Mucosa of descending colon (tissue), 3 donors: ENCODE results near the gene STAB1. TPM values are rescaled to one million over a fixed set of nuclear protein-coding genes. Genes with fewer than 3 reads are reported as not detected.

Experiments
- ATAC-seq: fragments of 200-7000 bp; cut with Tn5 transposase; one replicate; pipeline ENCODE4 v1.9.1; 2020; ENCODE audit warnings: mild to moderate bottlenecking, moderate library complexity
- DNase-seq, 3 donors: peaks; one replicate each; pipeline ENCODE4 v3.0.0-alpha.2; 2020
- H3K36me3 ChIP-seq: fragments of 200-600 bp; one replicate; pipeline ENCODE4 v1.8.0; 2021; ENCODE audit warnings: low read depth, mild to moderate bottlenecking
- H3K4me1 ChIP-seq: fragments of 200-600 bp; one replicate; pipeline ENCODE4 v1.8.0; 2021; ENCODE audit warnings: low read depth, mild to moderate bottlenecking
- H3K4me3 ChIP-seq: fragments of 200-600 bp; one replicate; pipeline ENCODE4 v1.8.0; 2021; ENCODE audit warnings: mild to moderate bottlenecking
- H3K9me3 ChIP-seq: fragments of 200-600 bp; one replicate; pipeline ENCODE4 v1.8.0; 2021; ENCODE audit warnings: mild to moderate bottlenecking
- CTCF ChIP-seq: fragments of 200-600 bp; IDR thresholded peaks from one replicate; pipeline ENCODE4 v1.8.0; 2022; ENCODE audit warnings: antibody characterized with exemption, mild to moderate bottlenecking
- intact Hi-C, 2 donors: fragments of 100-400 bp; cut with DNase I in 1 of 2; cut with micrococcal nuclease in 1 of 2; formaldehyde crosslinking; loops; one replicate each; pipeline versions ENCODE4 v1.11.0 to v1.11.1; 2022; cut with DNase I, micrococcal nuclease
- total RNA-seq, 3 donors: library from RNA; stranded (reverse); fragmentation: NEBNext Ultra II Directional in 2 of 3; extraction: Animal tissue kit (Norgen Biotek cat#: 25700) in 2 of 3; gene quantifications; one replicate each; pipeline versions ENCODE4 v1.2.1 to v1.2.4, GENCODE V29; 2021 to 2023
- donor health status: DM: no; HTN: no; CAD: no; lungs with moderate emphysema.
- donor health status: DM: no; HTN: no; CAD: no.
- donor health status: DM: no; HTN: yes; CAD: no.

Gene STAB1
- total RNA-seq, 3 donors from 2014 or later: 51.7 to 187 (median 145) TPM

DNA sequence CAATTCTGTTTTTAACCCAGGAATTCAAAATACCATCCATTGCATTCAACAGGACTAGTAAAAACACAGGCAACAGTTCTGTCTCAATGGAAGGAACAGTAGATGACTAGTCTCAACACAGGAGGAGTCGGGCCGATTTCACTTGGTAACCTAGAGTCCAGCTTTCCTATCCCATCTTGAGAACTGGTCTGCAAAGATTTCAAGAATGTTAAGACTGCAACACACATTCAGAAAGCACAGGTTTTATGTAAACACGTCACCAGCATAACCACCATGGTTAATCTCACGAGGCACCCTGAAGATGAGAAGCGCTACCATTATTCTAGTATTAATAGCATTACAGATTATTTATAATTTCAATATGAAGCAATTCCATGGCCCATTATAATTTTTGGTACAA, 63.3 kb downstream of the STAB1 start:
- ATAC-seq: no peak
- H3K36me3 ChIP-seq: no peaks in the 10 kb centered on the region
- intact Hi-C loops: no loop called here

GRCh38 chr3:52561028-52561747, 66.0 kb downstream of the STAB1 start:
- H3K36me3 ChIP-seq: no peaks in the 10 kb centered on the region
- intact Hi-C loops: no loop called here
- ATAC-seq (no peak), DNase-seq (no peak)
- no peaks in the 10 kb centered on the region for H3K4me1 ChIP-seq
- no peak for TF ChIP-seq CTCF
- no peak overlapping the region for H3K4me3 ChIP-seq
- H3K9me3 ChIP-seq: no peaks in the 10 kb centered on the region

More for the DNA sequence above, 63.3 kb downstream of the STAB1 start:
- no peak for DNase-seq
- Histone ChIP-seq H3K4me3 (no peak overlapping the region), H3K4me1 (no peaks in the 10 kb centered on the region), H3K9me3 (no peaks in the 10 kb centered on the region)
- no peak for TF ChIP-seq CTCF

GRCh38 chr3:52563984-52564383, 68.8 kb downstream of the STAB1 start:
- no peak overlapping the region for H3K4me3 ChIP-seq
- H3K36me3 ChIP-seq: no peaks in the 10 kb centered on the region
- DNase-seq (no peak), ATAC-seq (no peak)
- no peaks in the 10 kb centered on the region for H3K9me3 ChIP-seq
- intact Hi-C loops: no loop called here
- TF ChIP-seq CTCF: no peak
- H3K4me1 ChIP-seq: no peaks in the 10 kb centered on the region

DNA sequence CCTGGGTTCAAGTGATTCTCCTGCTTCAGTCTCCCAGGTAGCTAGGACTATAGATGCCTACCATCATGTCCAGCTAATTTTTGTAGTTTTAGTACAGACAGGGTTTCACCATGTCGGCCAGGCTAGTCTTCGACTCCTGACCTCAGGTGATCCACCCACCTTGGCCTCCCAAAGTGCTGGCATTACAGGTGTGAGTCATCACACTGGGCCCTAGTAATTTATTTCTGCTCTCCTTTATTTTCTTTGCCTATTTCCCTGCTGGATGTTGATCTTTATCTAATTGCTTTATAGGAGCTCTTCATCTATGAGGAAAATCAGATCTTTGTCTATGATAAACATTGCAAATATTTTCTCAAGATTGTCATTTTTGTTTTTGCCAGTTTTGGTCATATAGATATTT, 72.9 kb downstream of the STAB1 start:
- Histone ChIP-seq H3K36me3 (no peaks in the 10 kb centered on the region), H3K4me1 (no peaks in the 10 kb centered on the region)
- TF ChIP-seq CTCF: no peak

DNA sequence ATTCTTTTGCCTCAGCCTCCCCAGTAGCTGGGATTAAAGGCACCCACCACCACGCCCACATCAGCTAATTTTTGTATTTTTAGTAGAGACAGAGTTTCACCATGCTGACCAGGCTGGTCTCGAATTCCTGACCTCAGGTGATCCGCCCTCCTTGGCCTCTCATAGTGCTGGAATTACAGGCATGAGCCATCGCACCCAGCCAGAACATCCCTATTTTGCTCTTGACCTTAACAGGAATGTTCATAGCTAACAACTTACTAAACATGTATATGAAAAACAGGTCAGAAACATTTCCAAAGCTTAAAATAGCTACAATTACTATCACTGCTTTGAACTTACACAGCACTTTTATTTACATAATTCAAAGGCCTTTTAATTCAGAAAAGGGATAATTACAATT, 74.9 kb downstream of the STAB1 start:
- Histone ChIP-seq H3K4me1 (no peaks in the 10 kb centered on the region), H3K4me3 (no peak overlapping the region), H3K9me3 (no peaks in the 10 kb centered on the region), H3K36me3 (no peaks in the 10 kb centered on the region)
- ATAC-seq (no peak), DNase-seq (no peak)
- TF ChIP-seq CTCF: no peak
- intact Hi-C loops: no loop called here

More for the DNA sequence above, 72.9 kb downstream of the STAB1 start:
- intact Hi-C loops: no loop called here
- no peak for DNase-seq
- Histone ChIP-seq H3K4me3 (no peak overlapping the region), H3K9me3 (no peaks in the 10 kb centered on the region)
- peak; percentile 35 for ATAC-seq
